ENCODE data around the gene MRTFA. TPM values are rescaled to one million over a fixed set of nuclear protein-coding genes. Genes with fewer than 3 reads are reported as not detected.
A peak's percentile ranks its signal among the peaks of the same experiment; 100 is the strongest.
"Not testable (repeated sequence)": the region's sequence is repeated elsewhere in the genome, so short reads cannot be mapped to it uniquely, and the experiment has no call there.

Gene MRTFA
- total RNA-seq, 1 donor from 2014 or later, result 99.3 TPM

- Histone ChIP-seq H3K27ac (no peak overlapping the region), H3K27me3 (no peaks in the 10 kb centered on the region), H3K9me3 (no peaks in the 10 kb centered on the region), H3K4me3 (no peak overlapping the region), H3K36me3 (peaks cover 0 to 5% of the 10 kb centered on the region in 2 donors), H3K4me1 (peaks cover 0 to 11% of the 10 kb centered on the region in 2 donors)
- intact Hi-C loops (cut with DNase I), result no loop called here
- DNase-seq (ENCODE audit: low spot score in 2 of 2), result no peak
- TF ChIP-seq, protein P1, sequence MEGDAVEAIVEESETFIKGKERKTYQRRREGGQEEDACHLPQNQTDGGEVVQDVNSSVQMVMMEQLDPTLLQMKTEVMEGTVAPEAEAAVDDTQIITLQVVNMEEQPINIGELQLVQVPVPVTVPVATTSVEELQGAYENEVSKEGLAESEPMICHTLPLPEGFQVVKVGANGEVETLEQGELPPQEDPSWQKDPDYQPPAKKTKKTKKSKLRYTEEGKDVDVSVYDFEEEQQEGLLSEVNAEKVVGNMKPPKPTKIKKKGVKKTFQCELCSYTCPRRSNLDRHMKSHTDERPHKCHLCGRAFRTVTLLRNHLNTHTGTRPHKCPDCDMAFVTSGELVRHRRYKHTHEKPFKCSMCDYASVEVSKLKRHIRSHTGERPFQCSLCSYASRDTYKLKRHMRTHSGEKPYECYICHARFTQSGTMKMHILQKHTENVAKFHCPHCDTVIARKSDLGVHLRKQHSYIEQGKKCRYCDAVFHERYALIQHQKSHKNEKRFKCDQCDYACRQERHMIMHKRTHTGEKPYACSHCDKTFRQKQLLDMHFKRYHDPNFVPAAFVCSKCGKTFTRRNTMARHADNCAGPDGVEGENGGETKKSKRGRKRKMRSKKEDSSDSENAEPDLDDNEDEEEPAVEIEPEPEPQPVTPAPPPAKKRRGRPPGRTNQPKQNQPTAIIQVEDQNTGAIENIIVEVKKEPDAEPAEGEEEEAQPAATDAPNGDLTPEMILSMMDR (IDR thresholded peaks at IDR 0.05), result no peak
Observed at GRCh38 chr22:40544758-40545157, 91.8 kb downstream of the MRTFA start.

GRCh38 chr22:40542821-40543540 is 93.5 kb downstream of the MRTFA start:
- intact Hi-C loops (cut with DNase I), result no loop called here
- H3K4me1 ChIP-seq, result peaks cover 0 to 11% of the 10 kb centered on the region in 2 donors
- no peaks in the 10 kb centered on the region for H3K9me3 ChIP-seq
- no peak for DNase-seq (ENCODE audit: low spot score in 2 of 2)
- TF ChIP-seq, protein P1 (IDR thresholded peaks at IDR 0.05), result no peak
- H3K27ac ChIP-seq, result no peak overlapping the region
- H3K4me3 ChIP-seq, result no peak overlapping the region
- peaks cover 0 to 5% of the 10 kb centered on the region in 2 donors for H3K36me3 ChIP-seq
- H3K27me3 ChIP-seq, result no peaks in the 10 kb centered on the region

DNA sequence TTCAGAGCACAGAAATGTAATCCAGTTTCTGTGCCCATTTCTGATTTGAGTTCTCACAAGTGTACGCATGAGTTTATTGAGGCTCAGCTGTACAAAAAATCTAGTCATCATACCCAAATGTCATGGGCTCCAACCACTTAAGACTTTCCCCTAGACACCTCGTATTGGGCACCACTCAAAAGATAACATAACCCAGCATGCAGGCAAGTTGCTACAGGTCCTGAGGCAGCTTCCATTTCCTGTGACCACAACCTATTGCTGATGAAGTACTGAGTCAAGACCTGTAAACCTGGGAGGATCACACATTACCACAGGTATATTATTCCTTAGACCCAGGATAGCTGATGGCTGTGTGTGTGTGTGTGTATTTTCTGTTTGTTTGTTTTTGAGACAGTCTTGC is 95.2 kb downstream of the MRTFA start:
- Histone ChIP-seq H3K9me3 (no peaks in the 10 kb centered on the region), H3K36me3 (no peaks in the 10 kb centered on the region), H3K4me3 (no peak overlapping the region), H3K27ac (no peak overlapping the region), H3K27me3 (no peaks in the 10 kb centered on the region), H3K4me1 (peaks cover 0 to 11% of the 10 kb centered on the region in 2 donors)
- intact Hi-C loops (cut with DNase I), result no loop called here
- DNase-seq (ENCODE audit: low spot score in 2 of 2), result no peak
- TF ChIP-seq, protein P1 (IDR thresholded peaks at IDR 0.05), result no peak

GRCh38 chr22:40540265-40540664 is 96.3 kb downstream of the MRTFA start:
- no peak overlapping the region for H3K4me3 ChIP-seq
- H3K27ac ChIP-seq, result no peak overlapping the region
- no peaks in the 10 kb centered on the region for H3K9me3 ChIP-seq
- H3K36me3 ChIP-seq, result no peaks in the 10 kb centered on the region
- TF ChIP-seq, protein P1 (IDR thresholded peaks at IDR 0.05), result no peak
- no peak for DNase-seq (ENCODE audit: low spot score in 2 of 2)
- H3K4me1 ChIP-seq, result peaks cover 2 to 17% of the 10 kb centered on the region in 2 donors
- intact Hi-C loops (cut with DNase I), result no loop called here
- H3K27me3 ChIP-seq, result no peaks in the 10 kb centered on the region

GRCh38 chr22:40536149-40536548 is 100.4 kb downstream of the MRTFA start:
- peak overlapping the region; percentile 79 to 92 for H3K27ac ChIP-seq
- intact Hi-C loops (cut with DNase I); H3K4me3 ChIP-seq; DNase-seq (ENCODE audit: low spot score in 2 of 2); H3K9me3 ChIP-seq; H3K27me3 ChIP-seq; H3K36me3 ChIP-seq: not testable (repeated sequence)
- H3K4me1 ChIP-seq, result peaks cover 5 to 30% of the 10 kb centered on the region in 2 donors

- TF ChIP-seq, protein P1 (IDR thresholded peaks at IDR 0.05), result no peak
- Histone ChIP-seq H3K4me1 (peaks cover 5 to 30% of the 10 kb centered on the region in 2 donors), H3K27ac (peak overlapping the region; percentile 79 to 92), H3K4me3 (no peak overlapping the region), H3K9me3 (no peaks in the 10 kb centered on the region), H3K36me3 (no peaks in the 10 kb centered on the region), H3K27me3 (no peaks in the 10 kb centered on the region)
- DNase-seq (ENCODE audit: low spot score in 2 of 2), result no peak
- intact Hi-C loops (cut with DNase I), result loop anchor here (2.0 kb wide), 1 partner anchor 23 kb away; no protein-coding TSS in a partner anchor
Observed at GRCh38 chr22:40535642-40536041, 100.9 kb downstream of the MRTFA start.

Measured in ascending aorta (tissue), 2 donors.